Right lobe of liver (tissue), 6 donors: ENCODE measurements around the gene TSKU. TPM values are rescaled to one million over a fixed set of nuclear protein-coding genes. Genes with fewer than 3 reads are reported as not detected.
A peak's percentile ranks its signal among the peaks of the same experiment; 100 is the strongest.

ENCODE experiments used
- ATAC-seq, 4 donors: fragments of 200-7000 bp; cut with Tn5 transposase; one replicate each; pipeline ENCODE4 v1.9.1; 2020; ENCODE audit warnings: mild to moderate bottlenecking in 4 of 4, moderate library complexity in 4 of 4
- DNase-seq, 3 donors: peaks; one replicate each; pipeline ENCODE4 v3.0.0-alpha.2; 2020
- H3K27ac ChIP-seq, 3 donors: fragments of 200-600 bp; one replicate each; pipeline ENCODE4 v1.8.0; 2022
- H3K27me3 ChIP-seq, 2 donors: fragments of 200-600 bp; one replicate each; pipeline ENCODE4 v1.8.0; 2022
- H3K36me3 ChIP-seq, 4 donors: fragments of 200-600 bp; sonication (generic) in 1 of 4; one replicate each; pipeline versions ENCODE4 v1.5.1 to v1.8.0; 2017 to 2022; ENCODE audit warnings: control low read depth in 1 of 4
- H3K4me1 ChIP-seq, 4 donors: fragments of 200-600 bp; sonication (generic) in 1 of 4; one replicate each; pipeline versions ENCODE4 v1.5.1 to v1.8.0; 2017 to 2022; ENCODE audit warnings: control low read depth in 1 of 4
- H3K4me3 ChIP-seq, 3 donors: fragments of 200-600 bp; one replicate each; pipeline ENCODE4 v1.8.0; 2022
- H3K9me3 ChIP-seq, 4 donors: fragments of 200-600 bp; sonication (generic) in 1 of 4; one replicate each; pipeline versions ENCODE4 v1.5.1 to v1.8.0; 2017 to 2022; ENCODE audit warnings: control low read depth in 1 of 4
- CTCF ChIP-seq, 4 donors: fragments of 200-600 bp in 3 of 4; fragments of 450-650 bp in 1 of 4; IDR thresholded peaks; one replicate each; pipeline versions ENCODE4 v1.5.1 to v1.8.0; 2016 to 2022; ENCODE audit warnings: antibody characterized with exemption in 4 of 4, mild to moderate bottlenecking in 2 of 4
- POLR2A ChIP-seq: fragments of 450-650 bp; IDR thresholded peaks from one replicate; pipeline ENCODE4 v1.6.1; 2017; ENCODE audit warnings: antibody characterized with exemption, mild to moderate bottlenecking
- WGBS: methylation state at CpG from one replicate; pipeline ENCODE4 v1.1.6; 2018; ENCODE audit warnings: low coverage, low lambda C conversion rate; ENCODE audit not compliant: insufficient coverage; ENCODE audit errors: missing lambda C conversion rate; 5-methylcytosine and 5-hydroxymethylcytosine counted together
- intact Hi-C, 2 donors: fragments of 100-400 bp; cut with DNase I; formaldehyde crosslinking; loops; one replicate each; pipeline versions ENCODE4 v1.11.2 to v1.14.1; 2022
- total RNA-seq, 6 experiments: library from RNA; depleted of rRNA in 2 of 6; stranded (reverse); fragments of >200 nt in 2 of 6; fragmentation: NEBNext Ultra II Directional in 3 of 6; extraction: Animal tissue kit (Norgen Biotek cat#: 25700) in 3 of 6; gene quantifications; one replicate each; pipeline versions ENCODE4 v1.1.0 to v1.2.4, GENCODE V29; 2016 to 2023
- donor health status: DM: no; HTN: yes; CAD: no.
- donor health status: DM: no; HTN: no; CAD: no.
- donor health status: DM: no; HTN: no; CAD: no.
- donor health status: DM: no; HTN: yes; CAD: no.
- donor health status: DM: no; HTN: yes; CAD: no.

Gene TSKU
- total RNA-seq, 6 experiments from 2014 or later: 66.1 to 1,026 (median 278) TPM

- no peaks in the 10 kb centered on the region for H3K36me3 ChIP-seq
- intact Hi-C loops: no loop called here
- ATAC-seq (no peak), DNase-seq (no peak)
- H3K9me3 ChIP-seq: no peaks in the 10 kb centered on the region
- H3K4me3 ChIP-seq: no peak overlapping the region
- no peaks in the 10 kb centered on the region for H3K4me1 ChIP-seq
- whole genome bisulfite sequencing: 94% methylated on average over 2 of the region's 2 CpGs
- TF ChIP-seq CTCF (IDR thresholded peaks at IDR 0.05): no peak
- no peak for TF ChIP-seq POLR2A
- no peak overlapping the region for H3K27ac ChIP-seq
- H3K27me3 ChIP-seq: no peaks in the 10 kb centered on the region
These were observed 33.1 kb upstream of the TSKU start for GRCh38 chr11:76750067-76750466.

- H3K9me3 ChIP-seq: no peaks in the 10 kb centered on the region
- intact Hi-C loops: no loop called here
- WGBS: no CpG with 5 or more reads among the region's 6 CpGs
- H3K27me3 ChIP-seq: no peaks in the 10 kb centered on the region
- DNase-seq (no peak), ATAC-seq (no peak)
- H3K4me1 ChIP-seq: no peaks in the 10 kb centered on the region
- no peaks in the 10 kb centered on the region for H3K36me3 ChIP-seq
- no peak overlapping the region for H3K27ac ChIP-seq
- no peak for TF ChIP-seq CTCF (IDR thresholded peaks at IDR 0.05)
- no peak for TF ChIP-seq POLR2A
- H3K4me3 ChIP-seq: no peak overlapping the region
These were observed 32.4 kb upstream of the TSKU start for GRCh38 chr11:76750746-76751145.

GRCh38 chr11:76752321-76753143, 30.6 kb upstream of the TSKU start:
- Histone ChIP-seq H3K4me3 (no peak overlapping the region), H3K9me3 (no peaks in the 10 kb centered on the region), H3K36me3 (no peaks in the 10 kb centered on the region), H3K27me3 (no peaks in the 10 kb centered on the region), H3K4me1 (no peaks in the 10 kb centered on the region), H3K27ac (no peak overlapping the region)
- ATAC-seq: peak; percentile 52 to 72 (median 60)
- DNase-seq: no peak
- 60% methylated on average over 17 of the region's 25 CpGs for WGBS
- no peak for TF ChIP-seq CTCF (IDR thresholded peaks at IDR 0.05)
- TF ChIP-seq POLR2A: no peak
- intact Hi-C loops: no loop called here

- no peak overlapping the region for H3K4me3 ChIP-seq
- H3K27me3 ChIP-seq: no peaks in the 10 kb centered on the region
- intact Hi-C loops: no loop called here
- H3K9me3 ChIP-seq: no peaks in the 10 kb centered on the region
- H3K4me1 ChIP-seq: no peaks in the 10 kb centered on the region
- no peak overlapping the region for H3K27ac ChIP-seq
- DNase-seq (no peak), ATAC-seq (no peak)
- no peak for TF ChIP-seq POLR2A
- no peak for TF ChIP-seq CTCF (IDR thresholded peaks at IDR 0.05)
- H3K36me3 ChIP-seq: no peaks in the 10 kb centered on the region
- WGBS: 60% methylated on average over 1 of the region's 3 CpGs
These were observed 29.7 kb upstream of the TSKU start for GRCh38 chr11:76753449-76753848.
